Jurkat, Clone E6-1 (cell line): ENCODE results near the gene MBD4.
"Not testable (repeated sequence)": the region's sequence is repeated elsewhere in the genome, so short reads cannot be mapped to it uniquely, and the experiment has no call there.

Source experiments
- DNase-seq: peaks from one replicate; pipeline ENCODE4 v3.0.0-alpha.2; 2011; ENCODE audit warnings: low read depth, low spot score
- H3K4me3 ChIP-seq: 2 replicates; pipeline ENCODE4 v1.5.1; 2011; ENCODE audit warnings: mild to moderate bottlenecking, low read length, control low read depth, moderate library complexity

The MBD4 gene

GRCh38 chr3:129392106-129392887 lies 47.5 kb downstream of the MBD4 start:
- not testable (repeated sequence) for DNase-seq, H3K4me3 ChIP-seq

- DNase-seq, H3K4me3 ChIP-seq: not testable (repeated sequence)
Measured at GRCh38 chr3:129391583-129391982, 48.2 kb downstream of the MBD4 start.

GRCh38 chr3:129389572-129389937 lies 50.2 kb downstream of the MBD4 start:
- no peak for DNase-seq
- H3K4me3 ChIP-seq: no peak overlapping the region

- DNase-seq, H3K4me3 ChIP-seq: not testable (repeated sequence)
Measured at GRCh38 chr3:129388791-129389571, 50.8 kb downstream of the MBD4 start.

GRCh38 chr3:129387487-129387886 lies 52.3 kb downstream of the MBD4 start:
- DNase-seq: no peak
- no peak overlapping the region for H3K4me3 ChIP-seq

- H3K4me3 ChIP-seq: no peak overlapping the region
- no peak for DNase-seq
Measured at GRCh38 chr3:129386984-129387383, 52.8 kb downstream of the MBD4 start.

- not testable (repeated sequence) for H3K4me3 ChIP-seq, DNase-seq
Measured at GRCh38 chr3:129385507-129385906, 54.2 kb downstream of the MBD4 start.

GRCh38 chr3:129384594-129385323 lies 55.0 kb downstream of the MBD4 start:
- DNase-seq: no peak
- H3K4me3 ChIP-seq: no peak overlapping the region

- H3K4me3 ChIP-seq, DNase-seq: not testable (repeated sequence)
Measured at GRCh38 chr3:129384103-129384502, 55.6 kb downstream of the MBD4 start.

GRCh38 chr3:129383292-129383860 lies 56.4 kb downstream of the MBD4 start:
- DNase-seq: peak; percentile 49
- H3K4me3 ChIP-seq: no peak overlapping the region

- H3K4me3 ChIP-seq: no peak overlapping the region
- no peak for DNase-seq
Measured at GRCh38 chr3:129382366-129382765, 57.4 kb downstream of the MBD4 start.
